C1 segment of cervical spinal cord (tissue), 14 donors: Measurements from ENCODE around the gene CREB5.

Experiments
- DNase-seq, 14 donors: peaks; one replicate each; lab custom pipeline; 2025; lab: John Stamatoyannopoulos, UW

CREB5 gene

GRCh38 chr7:28407651-28408050, 4.7 kb upstream of the CREB5 start:
- DNase-seq = no peak

- DNase-seq = peak in 10 of 14 donors; percentile 40 to 91 (median 58)
Measured at GRCh38 chr7:28408105-28408959, 4.0 kb upstream of the CREB5 start.

GRCh38 chr7:28408960-28409715, 3.2 kb upstream of the CREB5 start:
- DNase-seq = peak in 13 of 14 donors; percentile 58 to 97 (median 85)

GRCh38 chr7:28409716-28410627, 2.3 kb upstream of the CREB5 start:
- DNase-seq = peak in 6 of 14 donors; percentile 9 to 55 (median 24)

GRCh38 chr7:28410628-28411531, 1.4 kb upstream of the CREB5 start:
- peak in 3 of 14 donors; percentile 33 to 58 (median 41) for DNase-seq

GRCh38 chr7:28413011-28413410, 693 bp downstream of the CREB5 start:
- DNase-seq = no peak

GRCh38 chr7:28414453-28414852, 2.1 kb downstream of the CREB5 start:
- no peak for DNase-seq

GRCh38 chr7:28417321-28417940, 5.1 kb downstream of the CREB5 start:
- peak in 1 of 14 donors; percentile 2 for DNase-seq

- no peak for DNase-seq
Measured at GRCh38 chr7:28418311-28418710, 6.0 kb downstream of the CREB5 start.

- DNase-seq = no peak
Measured at GRCh38 chr7:28418966-28419365, 6.6 kb downstream of the CREB5 start.

- DNase-seq = no peak
Measured at GRCh38 chr7:28419716-28420115, 7.4 kb downstream of the CREB5 start.

GRCh38 chr7:28423112-28423511, 10.8 kb downstream of the CREB5 start:
- DNase-seq = no peak

- no peak for DNase-seq
Measured at GRCh38 chr7:28423918-28424514, 11.7 kb downstream of the CREB5 start.

- DNase-seq = no peak
Measured at GRCh38 chr7:28425496-28425895, 13.2 kb downstream of the CREB5 start.

GRCh38 chr7:28427236-28427635, 14.9 kb downstream of the CREB5 start:
- no peak for DNase-seq

- no peak for DNase-seq
Measured at GRCh38 chr7:28430616-28431015, 18.3 kb downstream of the CREB5 start.

GRCh38 chr7:28432105-28432504, 19.8 kb downstream of the CREB5 start:
- DNase-seq = no peak

- DNase-seq = no peak
Measured at GRCh38 chr7:28433039-28433438, 20.7 kb downstream of the CREB5 start.

GRCh38 chr7:28433699-28434219, 21.4 kb downstream of the CREB5 start:
- no peak for DNase-seq
